Measurements from ENCODE around the gene RYR1.
A peak's percentile ranks its signal among the peaks of the same experiment; 100 is the strongest.
"Not testable (repeated sequence)": the region's sequence is repeated elsewhere in the genome, so short reads cannot be mapped to it uniquely, and the experiment has no call there.

RYR1 gene

DNA sequence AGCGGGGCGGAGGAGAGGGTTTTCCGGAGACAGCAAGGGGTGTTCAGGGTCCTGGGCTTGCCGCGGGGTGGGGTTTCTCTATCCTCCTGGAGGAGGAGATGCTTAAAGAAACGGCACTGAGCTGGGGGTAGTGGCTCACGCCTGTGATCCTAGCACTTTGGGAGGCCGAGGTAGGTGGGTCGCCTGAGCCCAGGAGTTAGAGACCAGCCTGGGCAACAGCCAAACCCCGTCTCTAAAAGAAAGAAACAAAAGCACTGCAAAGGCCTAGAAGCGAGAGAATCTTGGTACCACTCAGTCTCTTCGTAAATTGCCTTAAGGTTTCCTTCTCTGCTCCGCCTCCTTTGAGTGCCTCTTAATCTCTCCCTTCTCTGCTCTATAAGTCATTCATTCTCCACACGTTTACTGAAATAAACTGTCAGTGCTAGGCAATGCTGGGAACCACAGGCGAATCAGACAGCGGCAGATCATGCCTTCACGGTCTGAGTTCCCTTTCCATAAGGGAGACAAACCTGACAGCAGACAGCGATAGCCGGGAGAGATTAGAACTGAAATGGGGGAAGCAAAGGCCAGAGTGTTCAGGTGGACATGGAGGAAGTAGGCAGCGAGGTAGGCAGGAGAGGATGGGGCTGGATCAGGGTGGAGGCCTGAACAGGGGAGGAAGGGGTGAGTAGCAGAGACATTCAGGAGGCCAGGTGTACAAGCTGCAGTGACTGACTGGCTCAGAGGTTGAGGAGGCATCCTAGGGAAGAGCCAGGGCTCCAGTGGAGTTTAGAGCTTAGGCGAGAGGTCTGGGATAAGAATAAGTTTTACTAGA, 186.1 kb downstream of the RYR1 start:
- H3K9ac ChIP-seq (ENCODE audit: low read length), result peak overlapping the region; percentile 96
- H3K36me3 ChIP-seq (ENCODE audit: control insufficient read depth, insufficient read depth, low read length), result peaks cover 26% of the 10 kb centered on the region
- H3K4me3 ChIP-seq (ENCODE audit: low read length), result peak overlapping the region; percentile 94
- no peaks in the 10 kb centered on the region for H3K27me3 ChIP-seq (ENCODE audit: control insufficient read depth, insufficient read depth, low read length)
- H3K27ac ChIP-seq (ENCODE audit: low read depth, low read length), result peak overlapping the region; percentile 84
- H3K4me1 ChIP-seq (ENCODE audit: control insufficient read depth, insufficient read depth, low read length), result peaks cover 12% of the 10 kb centered on the region

GRCh38 chr19:38624822-38625221, 191.3 kb downstream of the RYR1 start:
- Histone ChIP-seq H3K4me1 (ENCODE audit: control insufficient read depth, insufficient read depth, low read length) (peaks cover 1% of the 10 kb centered on the region), H3K9ac (ENCODE audit: low read length) (no peak overlapping the region), H3K27me3 (ENCODE audit: control insufficient read depth, insufficient read depth, low read length) (no peaks in the 10 kb centered on the region), H3K4me3 (ENCODE audit: low read length) (no peak overlapping the region), H3K27ac (ENCODE audit: low read depth, low read length) (no peak overlapping the region), H3K36me3 (ENCODE audit: control insufficient read depth, insufficient read depth, low read length) (peaks cover 47% of the 10 kb centered on the region)

GRCh38 chr19:38626401-38626800, 192.9 kb downstream of the RYR1 start:
- H3K36me3 ChIP-seq (ENCODE audit: control insufficient read depth, insufficient read depth, low read length), result peaks cover 44% of the 10 kb centered on the region
- no peaks in the 10 kb centered on the region for H3K4me1 ChIP-seq (ENCODE audit: control insufficient read depth, insufficient read depth, low read length)
- H3K9ac ChIP-seq (ENCODE audit: low read length), result no peak overlapping the region
- no peaks in the 10 kb centered on the region for H3K27me3 ChIP-seq (ENCODE audit: control insufficient read depth, insufficient read depth, low read length)
- H3K4me3 ChIP-seq (ENCODE audit: low read length), result no peak overlapping the region
- H3K27ac ChIP-seq (ENCODE audit: low read depth, low read length), result no peak overlapping the region

DNA sequence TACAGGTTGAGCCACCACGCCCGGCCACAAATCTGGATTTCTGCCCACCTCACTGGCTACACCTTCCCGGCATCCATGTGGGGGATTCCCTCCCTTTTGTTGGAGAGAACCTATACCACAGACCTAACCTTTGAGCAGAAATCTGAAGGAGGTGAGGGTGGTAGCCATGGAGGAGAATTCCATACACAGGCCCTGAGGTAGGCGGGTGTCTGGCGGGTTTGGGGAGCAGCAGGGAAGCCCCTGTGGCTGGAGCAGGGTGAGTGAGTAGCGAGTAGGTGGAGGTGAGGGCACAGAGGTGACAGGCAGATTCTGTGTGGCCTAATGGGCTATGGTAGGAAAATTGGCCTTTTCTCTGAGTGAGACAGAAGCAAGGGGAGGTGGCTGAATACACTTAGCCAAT, 196.1 kb downstream of the RYR1 start:
- H3K4me3 ChIP-seq (ENCODE audit: low read length), result no peak overlapping the region
- peaks cover 36% of the 10 kb centered on the region for H3K36me3 ChIP-seq (ENCODE audit: control insufficient read depth, insufficient read depth, low read length)
- no peak overlapping the region for H3K9ac ChIP-seq (ENCODE audit: low read length)
- H3K4me1 ChIP-seq (ENCODE audit: control insufficient read depth, insufficient read depth, low read length), result no peaks in the 10 kb centered on the region
- H3K27ac ChIP-seq (ENCODE audit: low read depth, low read length), result no peak overlapping the region
- no peaks in the 10 kb centered on the region for H3K27me3 ChIP-seq (ENCODE audit: control insufficient read depth, insufficient read depth, low read length)

DNA sequence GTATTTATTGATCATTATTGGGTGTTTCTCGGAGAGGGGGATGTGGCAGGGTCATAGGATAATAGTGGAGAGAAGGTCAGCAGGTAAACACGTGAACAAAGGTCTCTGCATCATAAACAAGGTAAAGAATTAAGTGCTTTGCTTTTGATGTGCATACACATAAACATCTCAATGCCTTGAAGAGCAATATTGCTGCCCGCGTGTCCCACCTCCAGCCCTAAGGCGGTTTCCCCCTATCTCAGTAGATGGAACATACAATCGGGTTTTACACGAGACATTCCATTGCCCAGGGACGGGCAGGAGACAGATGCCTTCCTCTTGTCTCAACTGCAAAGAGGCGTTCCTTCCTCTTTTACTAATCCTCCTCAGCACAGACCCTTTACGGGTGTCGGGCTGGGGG, 197.8 kb downstream of the RYR1 start:
- H3K27ac ChIP-seq (ENCODE audit: low read depth, low read length); H3K9ac ChIP-seq (ENCODE audit: low read length); H3K4me1 ChIP-seq (ENCODE audit: control insufficient read depth, insufficient read depth, low read length); H3K4me3 ChIP-seq (ENCODE audit: low read length); H3K27me3 ChIP-seq (ENCODE audit: control insufficient read depth, insufficient read depth, low read length): not testable (repeated sequence)
- H3K36me3 ChIP-seq (ENCODE audit: control insufficient read depth, insufficient read depth, low read length), result peaks cover 27% of the 10 kb centered on the region

DNA sequence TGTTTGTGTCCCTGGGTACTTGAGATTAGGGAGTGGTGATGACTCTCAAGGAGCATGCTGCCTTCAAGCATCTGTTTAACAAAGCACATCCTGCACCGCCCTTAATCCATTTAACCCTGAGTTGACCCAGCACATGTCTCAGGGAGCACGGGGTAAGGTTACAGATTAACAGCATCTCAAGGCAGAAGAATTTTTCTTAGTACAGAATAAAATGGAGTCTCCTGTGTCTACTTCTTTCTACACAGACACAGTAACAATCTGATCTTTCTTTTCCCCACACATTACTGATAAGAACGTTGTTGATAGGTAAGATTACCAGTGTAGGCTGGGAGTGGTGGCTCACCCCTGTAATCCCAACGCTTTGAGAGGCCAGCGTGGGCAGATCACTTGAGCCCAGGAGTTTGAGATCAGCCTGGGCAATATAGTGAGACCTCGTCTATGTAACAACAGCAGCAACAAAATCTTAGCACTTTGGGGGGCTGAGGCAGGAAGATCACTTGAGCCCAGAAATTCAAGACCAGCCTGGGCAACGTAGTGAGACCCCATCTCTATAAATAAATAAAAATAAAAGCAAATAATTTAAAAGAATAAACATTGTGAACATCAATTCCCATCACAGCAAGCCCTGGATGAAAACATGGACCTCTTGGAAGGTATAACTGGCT, 198.5 kb downstream of the RYR1 start:
- not testable (repeated sequence) for H3K4me1 ChIP-seq (ENCODE audit: control insufficient read depth, insufficient read depth, low read length); H3K27ac ChIP-seq (ENCODE audit: low read depth, low read length); H3K9ac ChIP-seq (ENCODE audit: low read length); H3K27me3 ChIP-seq (ENCODE audit: control insufficient read depth, insufficient read depth, low read length); H3K4me3 ChIP-seq (ENCODE audit: low read length)
- H3K36me3 ChIP-seq (ENCODE audit: control insufficient read depth, insufficient read depth, low read length), result peaks cover 24% of the 10 kb centered on the region

- H3K4me3 ChIP-seq (ENCODE audit: low read length), result no peak overlapping the region
- H3K4me1 ChIP-seq (ENCODE audit: control insufficient read depth, insufficient read depth, low read length), result no peaks in the 10 kb centered on the region
- H3K27ac ChIP-seq (ENCODE audit: low read depth, low read length), result no peak overlapping the region
- H3K27me3 ChIP-seq (ENCODE audit: control insufficient read depth, insufficient read depth, low read length), result no peaks in the 10 kb centered on the region
- peaks cover 22% of the 10 kb centered on the region for H3K36me3 ChIP-seq (ENCODE audit: control insufficient read depth, insufficient read depth, low read length)
- H3K9ac ChIP-seq (ENCODE audit: low read length), result no peak overlapping the region
Observed at GRCh38 chr19:38632476-38633213, 199.2 kb downstream of the RYR1 start.

GRCh38 chr19:38634757-38635482, 201.4 kb downstream of the RYR1 start:
- no peaks in the 10 kb centered on the region for H3K27me3 ChIP-seq (ENCODE audit: control insufficient read depth, insufficient read depth, low read length)
- peaks cover 14% of the 10 kb centered on the region for H3K36me3 ChIP-seq (ENCODE audit: control insufficient read depth, insufficient read depth, low read length)
- peak overlapping the region; percentile 19 for H3K27ac ChIP-seq (ENCODE audit: low read depth, low read length)
- no peaks in the 10 kb centered on the region for H3K4me1 ChIP-seq (ENCODE audit: control insufficient read depth, insufficient read depth, low read length)
- no peak overlapping the region for H3K4me3 ChIP-seq (ENCODE audit: low read length)
- no peak overlapping the region for H3K9ac ChIP-seq (ENCODE audit: low read length)

DNA sequence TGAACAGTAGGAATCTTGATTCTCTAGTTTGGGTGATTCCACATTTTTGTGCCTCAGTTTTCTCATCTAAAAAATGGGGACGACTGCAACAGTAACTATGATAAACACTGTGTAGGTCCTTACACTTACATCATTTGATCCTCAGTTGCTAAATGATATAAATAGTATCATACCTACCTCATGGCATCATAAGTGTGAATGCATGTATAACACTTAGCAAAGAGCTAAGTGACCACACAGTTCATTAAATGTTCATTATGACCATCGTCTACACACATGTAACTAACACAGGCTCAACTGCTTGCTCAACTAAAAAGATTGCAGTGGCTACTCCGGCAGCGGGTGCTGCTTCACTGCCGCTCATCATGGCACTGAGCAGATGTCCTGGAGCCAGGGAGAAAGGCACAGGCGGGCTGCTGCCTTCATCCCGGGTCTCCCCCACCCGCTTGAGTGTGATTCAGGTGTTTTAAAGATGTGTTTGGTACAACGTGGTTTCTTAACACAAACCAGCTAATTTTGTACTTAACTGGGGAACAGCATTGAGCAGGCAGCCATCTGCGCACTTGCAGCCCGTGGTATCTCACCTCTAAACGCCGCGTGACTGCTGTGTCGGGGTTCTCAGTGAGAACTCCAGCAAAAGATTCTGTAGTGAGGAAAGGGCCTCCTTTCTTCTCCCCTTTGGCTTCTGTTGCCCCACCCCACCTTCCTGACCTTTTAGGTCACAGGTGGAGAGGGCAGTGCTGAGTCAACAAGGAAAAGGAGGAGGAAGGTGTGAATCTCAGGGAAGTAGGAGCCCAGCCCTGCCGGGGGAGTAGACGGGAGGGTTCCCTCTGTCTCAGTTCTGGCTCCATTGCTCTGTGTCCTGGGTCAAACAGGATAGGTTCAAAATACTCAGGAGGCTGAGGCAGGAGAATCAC, 202.2 kb downstream of the RYR1 start:
- H3K4me1 ChIP-seq (ENCODE audit: control insufficient read depth, insufficient read depth, low read length), result no peaks in the 10 kb centered on the region
- H3K27ac ChIP-seq (ENCODE audit: low read depth, low read length), result no peak overlapping the region
- H3K36me3 ChIP-seq (ENCODE audit: control insufficient read depth, insufficient read depth, low read length), result peaks cover 11% of the 10 kb centered on the region
- H3K27me3 ChIP-seq (ENCODE audit: control insufficient read depth, insufficient read depth, low read length), result no peaks in the 10 kb centered on the region
- no peak overlapping the region for H3K4me3 ChIP-seq (ENCODE audit: low read length)
- H3K9ac ChIP-seq (ENCODE audit: low read length), result no peak overlapping the region

Data from rectal smooth muscle tissue (tissue), 1 donor.